ENCODE measurements around the gene AK1. TPM values are rescaled to one million over a fixed set of nuclear protein-coding genes. Genes with fewer than 3 reads are reported as not detected.

Gene AK1
- total RNA-seq, 1 donor from 2014 or later = 39.4 TPM

GRCh38 chr9:127866535-127866934, 10.9 kb downstream of the AK1 start:
- DNase-seq (ENCODE audit: low spot score in 2 of 2, unreplicated experiment in 2 of 2) = no peak
- no peak overlapping the region for H3K27ac Mint-ChIP-seq
- TF ChIP-seq CTCF (IDR thresholded peaks at IDR 0.05; ENCODE audit: unreplicated experiment) = no peak
- no peak overlapping the region for H3K4me3 Mint-ChIP-seq
- peaks cover 14% of the 10 kb centered on the region for H3K4me1 Mint-ChIP-seq
- H3K27me3 Mint-ChIP-seq (ENCODE audit: low read depth) = no peaks in the 10 kb centered on the region
- H3K36me3 Mint-ChIP-seq = peaks cover 1% of the 10 kb centered on the region
- H3K9me3 Mint-ChIP-seq = no peaks in the 10 kb centered on the region

GRCh38 chr9:127865645-127866464, 11.6 kb downstream of the AK1 start:
- no peak overlapping the region for H3K4me3 Mint-ChIP-seq
- no peaks in the 10 kb centered on the region for H3K27me3 Mint-ChIP-seq (ENCODE audit: low read depth)
- H3K27ac Mint-ChIP-seq = no peak overlapping the region
- H3K9me3 Mint-ChIP-seq = no peaks in the 10 kb centered on the region
- peaks cover 14% of the 10 kb centered on the region for H3K4me1 Mint-ChIP-seq
- TF ChIP-seq CTCF (IDR thresholded peaks at IDR 0.05; ENCODE audit: unreplicated experiment) = no peak
- no peak for DNase-seq (ENCODE audit: low spot score in 2 of 2, unreplicated experiment in 2 of 2)
- peaks cover 1% of the 10 kb centered on the region for H3K36me3 Mint-ChIP-seq

- DNase-seq (ENCODE audit: low spot score in 2 of 2, unreplicated experiment in 2 of 2) = no peak
- no peak overlapping the region for H3K4me3 Mint-ChIP-seq
- no peak for TF ChIP-seq CTCF (IDR thresholded peaks at IDR 0.05; ENCODE audit: unreplicated experiment)
- no peaks in the 10 kb centered on the region for H3K9me3 Mint-ChIP-seq
- H3K27ac Mint-ChIP-seq = no peak overlapping the region
- H3K27me3 Mint-ChIP-seq (ENCODE audit: low read depth) = no peaks in the 10 kb centered on the region
- peaks cover 1% of the 10 kb centered on the region for H3K36me3 Mint-ChIP-seq
- peaks cover 18% of the 10 kb centered on the region for H3K4me1 Mint-ChIP-seq
These were observed 14.3 kb downstream of the AK1 start for GRCh38 chr9:127863191-127863621.

GRCh38 chr9:127862075-127863011, 15.1 kb downstream of the AK1 start:
- peaks cover 22% of the 10 kb centered on the region for H3K4me1 Mint-ChIP-seq
- H3K4me3 Mint-ChIP-seq = no peak overlapping the region
- no peaks in the 10 kb centered on the region for H3K9me3 Mint-ChIP-seq
- DNase-seq (ENCODE audit: low spot score in 2 of 2, unreplicated experiment in 2 of 2) = no peak
- H3K27me3 Mint-ChIP-seq (ENCODE audit: low read depth) = no peaks in the 10 kb centered on the region
- H3K27ac Mint-ChIP-seq = peak overlapping the region; percentile 53
- TF ChIP-seq CTCF (IDR thresholded peaks at IDR 0.05; ENCODE audit: unreplicated experiment) = no peak
- peaks cover 1% of the 10 kb centered on the region for H3K36me3 Mint-ChIP-seq

- peaks cover 22% of the 10 kb centered on the region for H3K4me1 Mint-ChIP-seq
These were observed 16.7 kb downstream of the AK1 start for GRCh38 chr9:127860779-127861178.

More at GRCh38 chr9:127860779-127861178, 16.7 kb downstream of the AK1 start:
- DNase-seq (ENCODE audit: low spot score in 2 of 2, unreplicated experiment in 2 of 2) = no peak
- peaks cover 1% of the 10 kb centered on the region for H3K36me3 Mint-ChIP-seq
- TF ChIP-seq CTCF (IDR thresholded peaks at IDR 0.05; ENCODE audit: unreplicated experiment) = no peak
- no peaks in the 10 kb centered on the region for H3K27me3 Mint-ChIP-seq (ENCODE audit: low read depth)
- H3K27ac Mint-ChIP-seq = no peak overlapping the region
- H3K9me3 Mint-ChIP-seq = no peaks in the 10 kb centered on the region
- H3K4me3 Mint-ChIP-seq = no peak overlapping the region

Data from mesothelial cell of epicardium (in vitro differentiated cells).